ENCODE results near the gene ZNF701.

DNA sequence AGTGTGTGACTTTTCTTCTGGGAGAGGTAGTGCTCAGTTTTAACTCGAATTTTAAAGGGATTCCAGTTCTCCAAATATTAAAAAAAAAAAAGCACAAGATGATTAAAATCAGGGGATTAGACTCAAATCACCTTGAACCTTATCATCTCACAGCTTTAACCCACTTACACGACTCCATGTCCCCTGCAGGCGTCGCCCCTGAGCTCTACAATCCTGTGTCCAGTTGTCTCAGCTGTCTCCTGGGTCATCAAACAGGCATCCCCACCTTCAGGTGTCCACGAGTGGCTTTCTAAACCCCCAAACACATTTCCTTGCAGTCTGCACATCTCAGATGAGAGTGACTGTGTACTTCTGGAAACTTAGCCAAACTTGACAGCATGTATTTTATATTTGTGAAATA lies 28.5 kb upstream of the ZNF701 start:
- TF ChIP-seq CTCF (IDR thresholded peaks at IDR 0.05) (no peak), POLR2A (IDR thresholded peaks at IDR 0.05) (no peak)
